ENCODE data around the gene HHIP. TPM values are rescaled to one million over a fixed set of nuclear protein-coding genes. Genes with fewer than 3 reads are reported as not detected.

HHIP gene
- total and polyA plus RNA-seq, 9 donors, result 0.43 to 4.2 (median 1.1) TPM

DNA sequence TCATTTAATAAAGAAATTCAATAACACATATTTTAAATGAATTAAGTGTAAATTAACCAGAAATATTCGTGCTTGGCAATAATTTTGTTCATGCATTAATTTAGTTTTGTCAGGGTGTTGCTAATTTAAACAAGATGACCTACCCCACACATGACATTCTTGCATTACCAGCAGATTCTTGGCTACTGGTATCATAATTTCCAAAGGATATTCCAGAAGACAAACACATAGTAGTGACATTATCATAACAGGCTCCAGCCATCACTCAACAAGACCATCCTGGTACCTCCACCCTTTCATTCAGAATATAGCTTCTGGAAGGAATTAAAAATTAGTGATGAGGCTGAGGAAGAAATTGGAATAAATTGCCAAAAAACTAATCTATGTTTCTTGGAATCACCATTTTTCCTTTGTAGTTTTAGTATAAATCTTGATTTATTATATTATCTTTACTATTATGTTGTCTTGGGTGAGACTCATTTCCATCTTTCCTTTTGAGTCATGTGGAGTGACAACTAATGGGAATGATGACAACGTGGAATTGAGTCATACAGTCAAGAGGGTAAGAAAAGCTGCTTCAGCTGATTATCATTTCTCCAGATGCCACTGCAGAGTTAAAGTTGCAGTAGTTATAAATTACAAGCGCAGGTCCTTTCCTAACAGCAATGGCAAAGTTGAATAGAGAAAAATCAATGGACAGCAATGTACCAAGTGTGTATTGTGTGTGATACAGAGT is 30.9 kb upstream of the HHIP start:
- 67 to 71% (median 68%) methylated on average over 3 of the region's 3 CpGs for WGBS, 3 donors
- H3K4me1 ChIP-seq (ENCODE audit: insufficient read depth), result no peaks in the 10 kb centered on the region

DNA sequence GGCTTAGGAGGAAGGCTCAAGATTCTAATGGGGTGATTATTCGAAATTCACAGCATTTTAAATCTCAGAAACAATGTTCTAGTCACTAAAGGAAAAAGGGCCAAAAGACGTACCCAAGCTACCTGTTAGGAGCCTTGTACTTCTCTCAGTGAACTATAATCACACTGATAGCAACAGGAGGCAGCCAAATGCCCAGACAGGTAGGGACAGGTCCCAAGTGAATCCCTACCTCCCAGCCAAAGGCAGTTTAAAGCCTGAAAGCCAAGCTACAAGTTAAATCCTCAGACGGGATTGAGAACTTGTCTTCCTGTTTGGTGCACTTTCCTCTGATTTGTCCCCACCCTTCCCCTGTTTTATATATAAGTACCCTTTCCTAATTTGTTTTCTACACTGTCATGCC is 24.3 kb upstream of the HHIP start:
- DNase-seq, result no peak
- no peaks in the 10 kb centered on the region for H3K4me1 ChIP-seq (ENCODE audit: insufficient read depth)

More for the DNA sequence above, 30.9 kb upstream of the HHIP start:
- Histone ChIP-seq H3K27ac (no peak overlapping the region), H3K4me3 (no peak overlapping the region), H3K36me3 (no peaks in the 10 kb centered on the region), H3K9me3 (no peaks in the 10 kb centered on the region), H3K27me3 (no peaks in the 10 kb centered on the region)
- TF ChIP-seq POLR2A (IDR thresholded peaks at IDR 0.05), result no peak
- TF ChIP-seq, protein P1, sequence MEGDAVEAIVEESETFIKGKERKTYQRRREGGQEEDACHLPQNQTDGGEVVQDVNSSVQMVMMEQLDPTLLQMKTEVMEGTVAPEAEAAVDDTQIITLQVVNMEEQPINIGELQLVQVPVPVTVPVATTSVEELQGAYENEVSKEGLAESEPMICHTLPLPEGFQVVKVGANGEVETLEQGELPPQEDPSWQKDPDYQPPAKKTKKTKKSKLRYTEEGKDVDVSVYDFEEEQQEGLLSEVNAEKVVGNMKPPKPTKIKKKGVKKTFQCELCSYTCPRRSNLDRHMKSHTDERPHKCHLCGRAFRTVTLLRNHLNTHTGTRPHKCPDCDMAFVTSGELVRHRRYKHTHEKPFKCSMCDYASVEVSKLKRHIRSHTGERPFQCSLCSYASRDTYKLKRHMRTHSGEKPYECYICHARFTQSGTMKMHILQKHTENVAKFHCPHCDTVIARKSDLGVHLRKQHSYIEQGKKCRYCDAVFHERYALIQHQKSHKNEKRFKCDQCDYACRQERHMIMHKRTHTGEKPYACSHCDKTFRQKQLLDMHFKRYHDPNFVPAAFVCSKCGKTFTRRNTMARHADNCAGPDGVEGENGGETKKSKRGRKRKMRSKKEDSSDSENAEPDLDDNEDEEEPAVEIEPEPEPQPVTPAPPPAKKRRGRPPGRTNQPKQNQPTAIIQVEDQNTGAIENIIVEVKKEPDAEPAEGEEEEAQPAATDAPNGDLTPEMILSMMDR (IDR thresholded peaks at IDR 0.05), result no peak
- TF ChIP-seq EP300 (IDR thresholded peaks at IDR 0.05), result no peak
- no peak for DNase-seq
- intact Hi-C loops (cut with DNase I), result no loop called here

DNA sequence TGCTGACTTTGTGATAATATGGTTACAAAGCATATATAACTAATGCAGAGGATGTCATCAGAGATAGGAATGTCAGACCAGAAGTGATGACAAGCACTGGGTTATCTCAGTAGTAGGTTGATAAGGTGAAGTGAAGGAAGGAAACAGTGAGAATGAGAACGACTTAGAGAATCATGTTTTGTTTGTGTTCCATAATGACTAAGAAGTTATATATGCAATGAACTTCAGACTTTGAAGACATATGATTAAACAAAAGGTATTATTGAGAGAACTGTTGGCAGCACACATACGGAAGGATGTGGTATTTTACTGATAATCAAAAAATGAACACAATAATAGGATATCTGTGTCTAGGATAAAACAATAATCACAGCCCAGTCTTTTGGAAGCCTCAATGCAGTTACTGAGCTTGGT is 18.3 kb upstream of the HHIP start:
- intact Hi-C loops (cut with DNase I), result no loop called here
- Histone ChIP-seq H3K4me1 (ENCODE audit: insufficient read depth) (no peaks in the 10 kb centered on the region), H3K36me3 (no peaks in the 10 kb centered on the region), H3K27me3 (no peaks in the 10 kb centered on the region), H3K4me3 (no peak overlapping the region), H3K27ac (no peak overlapping the region), H3K9me3 (no peaks in the 10 kb centered on the region)
- TF ChIP-seq, protein P1 (IDR thresholded peaks at IDR 0.05), result no peak
- TF ChIP-seq EP300 (IDR thresholded peaks at IDR 0.05), result no peak
- 12 to 35% (median 13%) methylated on average over 2 of the region's 2 CpGs for WGBS, 3 donors
- no peak for DNase-seq

More for the DNA sequence above, 24.3 kb upstream of the HHIP start:
- no peak for TF ChIP-seq POLR2A (IDR thresholded peaks at IDR 0.05)
- TF ChIP-seq, protein P1 (IDR thresholded peaks at IDR 0.05), result no peak
- TF ChIP-seq EP300 (IDR thresholded peaks at IDR 0.05), result no peak
- 58 to 79% (median 69%) methylated on average over 3 of the region's 3 CpGs for WGBS, 3 donors
- intact Hi-C loops (cut with DNase I), result no loop called here
- Histone ChIP-seq H3K36me3 (no peaks in the 10 kb centered on the region), H3K9me3 (no peaks in the 10 kb centered on the region), H3K27ac (no peak overlapping the region), H3K4me3 (no peak overlapping the region), H3K27me3 (no peaks in the 10 kb centered on the region)

DNA sequence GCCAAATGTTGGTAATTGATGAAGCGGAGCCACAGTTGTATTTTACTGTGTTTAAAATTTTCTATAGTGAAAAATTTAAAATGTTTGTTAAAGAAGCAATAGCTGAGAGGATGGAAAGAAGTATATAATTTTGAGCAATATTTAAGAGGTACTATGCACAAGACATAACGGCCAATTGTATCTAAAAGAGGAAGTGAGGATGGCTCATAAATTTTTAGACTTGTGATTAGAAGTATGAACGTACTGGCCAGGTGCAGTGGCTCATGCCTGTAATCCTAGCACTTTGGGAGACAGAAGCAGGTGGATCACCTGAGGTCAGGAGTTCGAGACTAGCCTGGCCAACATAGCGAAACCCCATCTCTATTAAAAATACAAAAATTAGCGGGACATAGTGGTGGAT is 12.7 kb upstream of the HHIP start:
- no peak overlapping the region for H3K4me3 ChIP-seq
- no peak for TF ChIP-seq POLR2A (IDR thresholded peaks at IDR 0.05)
- TF ChIP-seq, protein P1 (IDR thresholded peaks at IDR 0.05), result no peak
- TF ChIP-seq EP300 (IDR thresholded peaks at IDR 0.05), result no peak
- H3K27me3 ChIP-seq, result no peaks in the 10 kb centered on the region
- no peak overlapping the region for H3K27ac ChIP-seq
- H3K36me3 ChIP-seq, result no peaks in the 10 kb centered on the region
- no peak for DNase-seq
- intact Hi-C loops (cut with DNase I), result no loop called here
- 90 to 93% (median 92%) methylated on average over 6 of the region's 6 CpGs for WGBS, 3 donors
- H3K4me1 ChIP-seq (ENCODE audit: insufficient read depth), result no peaks in the 10 kb centered on the region
- H3K9me3 ChIP-seq, result no peaks in the 10 kb centered on the region
